Activated T-cell treated with anti-CD3 and anti-CD28 coated beads, Interleukin-2, amount 50 U/mL, for 4 hours (primary cell): Measurements from ENCODE around the gene KRTAP10-1. TPM values are rescaled to one million over a fixed set of nuclear protein-coding genes. Genes with fewer than 3 reads are reported as not detected.

ENCODE experiments used
- ATAC-seq, 2 donors: fragments of 200-7000 bp; cut with Tn5 transposase; one replicate each; pipeline ENCODE4 v1.10.0; 2021
- DNase-seq: peaks from one replicate; pipeline ENCODE4 v3.0.0-alpha.2; 2020
- H3K27me3 Mint-ChIP-seq: one replicate; pipeline ENCODE4 v1.8.0; 2021; ENCODE audit warnings: low read depth, mixed read lengths
- H3K36me3 Mint-ChIP-seq: one replicate; pipeline ENCODE4 v1.8.0; 2022; ENCODE audit warnings: mixed read lengths; ENCODE audit not compliant: insufficient read depth
- H3K4me1 Mint-ChIP-seq: one replicate; pipeline ENCODE4 v1.8.0; 2021; ENCODE audit warnings: low read depth, mixed read lengths
- H3K4me3 Mint-ChIP-seq: one replicate; pipeline ENCODE4 v1.8.0; 2021; ENCODE audit warnings: mild to moderate bottlenecking, moderate library complexity, mixed read lengths
- H3K9me3 Mint-ChIP-seq: one replicate; pipeline ENCODE4 v1.8.0; 2021; ENCODE audit warnings: mixed read lengths
- total RNA-seq, 3 donors: library from RNA; stranded (reverse); gene quantifications; one replicate each; pipeline ENCODE4 v1.2.1, GENCODE V29; 2021

Gene KRTAP10-1
- total RNA-seq, 3 donors from 2014 or later, result not detected

DNA sequence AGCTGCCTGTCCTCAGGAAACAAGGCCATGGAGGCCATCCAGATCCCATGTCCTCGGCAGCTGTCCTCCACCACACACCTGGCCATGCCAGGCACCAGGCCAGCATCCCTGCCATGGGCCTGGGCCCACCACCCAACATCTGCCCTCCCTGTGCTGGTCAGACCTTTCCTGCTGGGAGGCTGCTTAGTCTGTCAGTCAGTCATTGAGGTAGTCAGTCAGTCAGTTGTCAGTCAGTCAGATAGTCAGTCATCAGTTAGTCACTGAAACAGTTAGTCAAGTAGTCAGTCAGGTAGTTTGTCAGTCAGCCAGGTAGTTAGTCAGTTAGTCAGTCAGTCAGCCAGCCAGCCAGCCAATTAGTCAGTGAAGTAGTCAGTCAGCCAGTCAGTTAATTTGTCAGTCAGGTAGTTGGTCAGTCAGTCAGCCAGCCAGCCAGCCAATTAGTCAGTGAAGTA lies 17.2 kb downstream of the KRTAP10-1 start:
- Mint-ChIP-seq H3K4me1 (no peaks in the 10 kb centered on the region), H3K9me3 (no peaks in the 10 kb centered on the region), H3K27me3 (no peaks in the 10 kb centered on the region), H3K36me3 (no peaks in the 10 kb centered on the region), H3K4me3 (no peak overlapping the region)
- ATAC-seq (no peak), DNase-seq (no peak)

DNA sequence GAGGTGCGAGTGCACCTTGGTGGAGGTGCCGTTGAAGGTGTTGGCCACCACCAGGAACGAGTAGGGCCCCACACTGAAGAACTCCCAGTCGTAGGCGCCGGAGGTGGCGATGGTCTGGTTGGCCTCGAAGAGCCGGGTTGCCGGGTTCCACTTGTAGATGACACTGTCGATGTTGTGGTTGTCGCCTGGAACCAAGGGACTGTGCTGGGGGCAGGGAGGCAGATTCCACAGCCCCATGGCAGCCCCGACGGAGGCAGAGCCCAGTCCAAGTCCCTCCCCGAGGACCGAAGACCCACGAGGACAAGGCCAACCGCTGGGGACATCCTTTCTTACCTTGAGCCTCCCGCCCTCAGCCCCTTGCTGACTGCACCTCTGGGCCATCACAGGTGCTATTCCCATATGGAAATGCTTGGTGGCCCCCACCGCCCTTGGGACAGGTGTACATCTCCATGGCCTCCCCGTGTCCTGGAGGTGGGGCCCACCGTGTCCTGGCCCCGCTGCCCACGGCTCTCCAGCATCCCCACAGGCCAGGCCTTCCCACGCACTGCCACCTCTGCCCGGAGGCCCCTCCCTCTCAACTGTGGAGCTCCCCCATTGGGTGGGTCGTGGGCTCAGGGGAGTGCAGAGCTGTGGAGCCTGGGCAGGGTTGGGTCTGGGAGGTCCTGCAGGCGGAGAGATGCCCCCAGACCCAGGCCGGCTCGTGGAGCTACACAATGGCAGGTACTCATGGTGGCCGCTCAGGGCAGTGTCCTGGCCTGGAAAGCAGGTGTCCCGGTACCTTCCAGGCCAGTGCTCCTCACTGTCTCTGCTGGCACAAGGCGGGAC lies 17.9 kb downstream of the KRTAP10-1 start:
- Mint-ChIP-seq H3K9me3 (no peaks in the 10 kb centered on the region), H3K4me1 (no peaks in the 10 kb centered on the region), H3K36me3 (no peaks in the 10 kb centered on the region), H3K4me3 (no peak overlapping the region), H3K27me3 (no peaks in the 10 kb centered on the region)
- no peak for DNase-seq
- no peak for ATAC-seq

DNA sequence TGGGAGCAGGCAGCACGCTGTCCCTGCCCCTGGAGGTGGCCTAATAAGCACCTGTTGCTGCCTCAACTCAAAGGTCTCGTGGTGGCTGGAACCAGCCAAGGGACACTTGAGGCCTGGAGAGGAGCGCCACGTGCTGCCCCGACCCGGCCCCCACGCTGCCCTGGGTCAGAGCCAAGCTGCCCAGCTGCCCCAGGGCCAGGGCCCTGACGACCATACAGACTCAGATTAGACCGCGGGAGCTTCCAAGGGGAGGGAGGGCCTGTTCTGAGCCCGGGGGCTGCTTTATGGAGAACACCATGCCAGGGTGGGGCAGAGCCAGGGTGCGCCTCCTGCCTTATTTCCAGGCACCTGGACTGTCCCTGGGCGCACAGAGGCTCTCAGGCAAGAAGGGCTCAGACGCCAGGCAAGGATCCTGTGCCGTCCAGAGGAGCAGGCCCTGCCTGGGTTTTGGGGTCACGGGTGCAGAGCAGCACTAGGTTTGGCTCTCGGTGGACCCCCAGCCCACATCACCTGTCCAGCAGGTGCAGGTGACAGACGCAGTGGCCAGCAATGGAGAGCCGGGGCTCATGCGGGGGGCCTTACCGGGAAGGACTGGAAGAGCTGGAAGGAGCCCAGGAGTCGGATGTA lies 18.6 kb downstream of the KRTAP10-1 start:
- Mint-ChIP-seq H3K4me3 (no peak overlapping the region), H3K36me3 (no peaks in the 10 kb centered on the region), H3K27me3 (no peaks in the 10 kb centered on the region), H3K4me1 (no peaks in the 10 kb centered on the region), H3K9me3 (no peaks in the 10 kb centered on the region)
- ATAC-seq, result no peak
- no peak for DNase-seq

DNA sequence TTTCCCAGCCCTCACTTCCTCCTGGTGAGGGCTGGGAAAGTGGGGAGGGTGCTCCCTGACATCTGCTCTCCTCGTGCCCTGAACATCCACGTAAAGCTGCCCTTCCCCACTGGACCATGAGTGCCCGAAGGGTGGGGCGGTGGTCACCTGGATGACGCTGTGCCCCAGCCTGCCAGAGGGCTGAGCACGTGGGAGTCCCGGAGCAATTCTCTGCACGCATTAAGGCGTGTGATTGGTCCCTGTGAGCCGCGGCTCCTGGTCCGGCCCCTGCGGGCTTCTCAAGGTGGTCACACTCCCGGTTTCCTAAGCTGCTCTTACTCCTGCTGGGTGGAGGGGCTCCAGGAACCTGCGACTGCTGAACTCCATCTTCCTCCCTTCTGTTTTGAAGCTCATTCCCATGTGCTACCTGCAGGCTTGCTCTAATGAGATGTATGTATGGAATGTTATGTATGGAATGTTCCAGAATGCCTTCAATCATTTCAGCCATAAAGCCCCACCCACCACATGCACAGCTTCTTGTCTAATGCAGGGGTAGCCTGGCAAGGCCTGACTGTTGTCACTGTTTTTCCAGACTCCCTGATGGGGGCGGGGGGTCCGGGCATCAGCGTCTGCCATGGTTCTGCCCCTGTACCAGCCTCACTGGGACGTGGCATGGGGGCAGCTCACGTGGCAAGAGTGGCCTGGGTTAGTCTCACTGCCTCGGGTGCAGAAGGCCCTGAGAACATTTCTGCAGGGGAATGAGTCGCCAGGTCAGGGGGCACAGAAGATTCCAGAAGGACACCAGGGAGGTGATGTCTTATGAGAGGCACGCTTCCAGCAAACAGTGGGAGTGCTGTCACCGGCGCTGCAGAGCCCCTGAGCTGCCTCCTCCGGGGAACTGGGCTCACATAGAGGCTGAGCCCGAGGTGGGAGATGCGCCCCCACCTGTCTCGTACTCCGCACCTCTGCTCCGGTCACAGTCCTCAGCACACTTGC lies 19.4 kb downstream of the KRTAP10-1 start:
- no peak overlapping the region for H3K4me3 Mint-ChIP-seq
- DNase-seq (no peak), ATAC-seq (no peak)
- no peaks in the 10 kb centered on the region for H3K4me1 Mint-ChIP-seq
- no peaks in the 10 kb centered on the region for H3K9me3 Mint-ChIP-seq
- H3K36me3 Mint-ChIP-seq, result no peaks in the 10 kb centered on the region
- H3K27me3 Mint-ChIP-seq, result no peaks in the 10 kb centered on the region

DNA sequence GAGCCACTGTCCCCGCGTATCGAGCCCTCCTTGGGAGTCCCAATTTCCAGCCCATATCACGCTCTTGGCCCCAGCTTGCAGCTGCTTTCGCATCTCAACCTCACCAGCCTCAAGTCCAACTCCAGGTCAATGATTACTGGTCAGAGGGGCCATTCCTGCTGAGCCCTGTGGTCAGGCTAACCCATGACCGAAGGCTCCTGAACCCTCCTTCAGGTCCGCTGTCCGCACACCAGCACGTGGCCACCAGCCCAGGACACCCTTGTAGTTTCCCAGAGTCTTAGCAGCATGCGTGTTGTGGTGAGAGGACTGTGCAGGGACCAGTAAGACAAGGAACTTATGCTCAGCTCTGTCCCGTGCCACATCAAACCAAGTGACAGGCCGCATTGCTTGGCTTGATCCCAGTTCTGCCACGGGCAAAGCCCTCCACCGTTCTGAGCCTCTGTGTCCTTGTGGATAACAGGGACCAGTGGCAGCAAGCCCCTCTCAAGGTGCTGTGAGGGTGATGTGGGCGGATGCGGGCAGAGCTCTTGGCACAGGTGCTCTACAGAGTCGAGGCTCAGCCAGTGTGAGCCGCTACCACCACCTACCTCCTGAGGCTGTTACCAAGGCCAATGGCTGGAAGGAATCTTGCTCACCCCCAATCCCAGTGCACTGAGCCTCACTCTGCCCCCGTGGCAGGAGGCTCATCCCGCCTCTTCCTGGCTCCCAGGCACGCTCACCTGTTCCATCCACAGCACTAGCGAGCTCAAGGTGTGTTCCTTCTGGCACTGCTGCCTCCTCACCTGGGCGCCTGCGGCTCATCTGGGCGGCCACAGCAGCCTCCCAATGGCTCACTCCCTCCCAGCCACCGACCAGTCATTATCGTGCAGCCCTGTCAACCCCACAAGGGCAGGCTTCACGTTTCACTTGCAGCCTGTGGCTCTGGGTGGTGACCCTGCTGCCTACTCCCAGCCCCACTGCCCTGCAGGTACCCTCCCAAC lies 20.4 kb downstream of the KRTAP10-1 start:
- no peaks in the 10 kb centered on the region for H3K4me1 Mint-ChIP-seq
- no peaks in the 10 kb centered on the region for H3K36me3 Mint-ChIP-seq
- no peaks in the 10 kb centered on the region for H3K27me3 Mint-ChIP-seq
- ATAC-seq, result no peak
- DNase-seq, result no peak
- no peak overlapping the region for H3K4me3 Mint-ChIP-seq
- H3K9me3 Mint-ChIP-seq, result no peaks in the 10 kb centered on the region

DNA sequence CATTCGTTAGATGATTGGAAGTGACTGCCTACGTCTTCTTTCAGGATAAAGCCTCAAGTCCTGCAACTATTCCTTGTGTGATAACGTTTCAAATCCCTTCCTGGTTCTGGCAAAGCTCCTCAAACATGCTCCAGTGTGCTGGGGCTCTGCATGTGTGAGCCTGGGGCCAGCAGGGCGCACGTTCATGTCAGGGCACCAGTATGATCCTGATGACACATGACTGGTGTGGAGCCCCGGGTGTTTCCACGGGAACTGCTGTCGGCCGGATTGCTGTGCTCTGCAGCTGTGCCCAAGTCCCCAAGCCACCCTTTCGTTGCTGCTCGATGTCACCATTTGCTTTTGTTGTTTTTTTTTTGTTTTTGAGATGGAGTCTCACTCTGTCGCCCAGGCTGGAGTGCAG lies 21.3 kb downstream of the KRTAP10-1 start:
- no peak for ATAC-seq
- Mint-ChIP-seq H3K4me1 (no peaks in the 10 kb centered on the region), H3K36me3 (no peaks in the 10 kb centered on the region), H3K9me3 (no peaks in the 10 kb centered on the region), H3K27me3 (no peaks in the 10 kb centered on the region), H3K4me3 (no peak overlapping the region)
- DNase-seq, result no peak

DNA sequence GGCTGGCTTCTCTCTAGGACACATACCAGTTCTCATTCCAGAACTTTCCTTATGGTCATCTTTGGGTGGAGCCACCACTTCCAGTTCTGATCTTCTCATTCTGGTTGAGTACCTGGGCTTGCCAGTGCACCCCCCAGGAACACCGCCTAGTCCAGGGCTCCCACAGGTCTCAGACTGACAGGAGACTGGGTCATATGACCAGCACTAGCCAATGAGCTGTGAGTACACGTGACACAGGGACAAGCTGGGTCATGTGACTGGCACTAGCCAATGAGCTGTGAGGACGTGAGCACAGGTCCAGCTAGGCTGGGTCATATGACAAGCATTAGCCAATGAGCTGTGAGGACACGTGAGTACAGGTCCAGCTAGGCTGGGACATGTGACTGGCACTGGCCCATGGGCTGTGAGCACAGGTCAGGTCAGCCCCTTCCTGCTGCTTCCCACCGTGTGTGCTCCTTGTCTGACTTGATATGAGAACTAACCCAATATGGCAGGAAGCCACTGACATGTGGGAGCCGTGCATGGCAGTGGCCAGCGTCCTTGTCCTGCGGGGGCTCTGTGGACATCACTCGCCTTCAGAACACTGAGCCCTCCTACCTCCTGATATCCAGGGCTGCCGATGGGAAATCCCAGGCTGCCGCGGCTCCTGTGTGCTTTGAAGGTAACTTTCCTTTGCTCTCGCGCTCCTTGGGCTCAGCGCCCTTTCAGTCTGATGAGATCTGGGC lies 22.7 kb downstream of the KRTAP10-1 start:
- no peak for DNase-seq
- H3K36me3 Mint-ChIP-seq, result no peaks in the 10 kb centered on the region
- no peaks in the 10 kb centered on the region for H3K9me3 Mint-ChIP-seq
- no peaks in the 10 kb centered on the region for H3K27me3 Mint-ChIP-seq
- H3K4me1 Mint-ChIP-seq, result no peaks in the 10 kb centered on the region
- peak; percentile 54 to 67 for ATAC-seq
- H3K4me3 Mint-ChIP-seq, result no peak overlapping the region

DNA sequence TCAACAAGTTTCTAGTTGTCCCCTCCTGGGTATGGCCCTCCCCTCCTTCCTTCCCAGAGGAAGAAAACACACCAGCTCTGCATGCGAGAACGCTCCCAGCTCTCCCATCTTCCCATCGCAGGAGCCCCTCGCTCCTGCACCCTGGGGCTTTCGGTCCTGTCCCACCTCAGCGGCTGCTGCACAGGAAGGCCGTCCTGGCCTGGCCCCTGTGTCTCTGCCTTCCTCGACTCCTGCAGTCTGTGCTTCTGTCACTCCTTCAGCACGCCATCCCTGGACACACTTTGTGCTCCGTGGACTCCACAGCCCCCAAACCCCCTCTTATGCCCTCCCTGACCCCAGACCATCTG lies 23.2 kb downstream of the KRTAP10-1 start:
- no peak for DNase-seq
- no peaks in the 10 kb centered on the region for H3K4me1 Mint-ChIP-seq
- ATAC-seq, result no peak
- H3K27me3 Mint-ChIP-seq, result no peaks in the 10 kb centered on the region
- no peaks in the 10 kb centered on the region for H3K9me3 Mint-ChIP-seq
- no peaks in the 10 kb centered on the region for H3K36me3 Mint-ChIP-seq
- H3K4me3 Mint-ChIP-seq, result no peak overlapping the region

DNA sequence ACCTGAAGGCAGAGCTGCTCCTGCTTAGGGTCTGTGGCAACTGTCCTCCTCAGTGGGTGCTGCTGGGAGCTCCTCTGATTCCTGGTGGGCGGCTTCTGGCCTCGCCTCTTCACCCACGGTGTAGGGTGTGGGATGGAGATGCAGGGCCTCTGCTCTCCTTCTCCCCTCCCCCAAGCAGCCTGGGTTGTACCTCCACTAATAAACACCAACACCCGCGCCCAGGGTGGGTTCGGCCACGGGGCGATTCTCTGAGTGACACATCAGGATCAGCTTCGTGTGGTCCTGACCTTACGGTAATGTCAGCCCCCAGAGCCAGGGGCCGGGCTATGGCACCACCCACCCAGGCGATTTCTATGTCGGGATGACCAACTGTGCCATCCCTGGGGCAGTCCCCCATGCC lies 23.7 kb downstream of the KRTAP10-1 start:
- DNase-seq, result no peak
- Mint-ChIP-seq H3K4me1 (no peaks in the 10 kb centered on the region), H3K27me3 (no peaks in the 10 kb centered on the region), H3K4me3 (no peak overlapping the region), H3K9me3 (no peaks in the 10 kb centered on the region), H3K36me3 (no peaks in the 10 kb centered on the region)
- ATAC-seq, result no peak

DNA sequence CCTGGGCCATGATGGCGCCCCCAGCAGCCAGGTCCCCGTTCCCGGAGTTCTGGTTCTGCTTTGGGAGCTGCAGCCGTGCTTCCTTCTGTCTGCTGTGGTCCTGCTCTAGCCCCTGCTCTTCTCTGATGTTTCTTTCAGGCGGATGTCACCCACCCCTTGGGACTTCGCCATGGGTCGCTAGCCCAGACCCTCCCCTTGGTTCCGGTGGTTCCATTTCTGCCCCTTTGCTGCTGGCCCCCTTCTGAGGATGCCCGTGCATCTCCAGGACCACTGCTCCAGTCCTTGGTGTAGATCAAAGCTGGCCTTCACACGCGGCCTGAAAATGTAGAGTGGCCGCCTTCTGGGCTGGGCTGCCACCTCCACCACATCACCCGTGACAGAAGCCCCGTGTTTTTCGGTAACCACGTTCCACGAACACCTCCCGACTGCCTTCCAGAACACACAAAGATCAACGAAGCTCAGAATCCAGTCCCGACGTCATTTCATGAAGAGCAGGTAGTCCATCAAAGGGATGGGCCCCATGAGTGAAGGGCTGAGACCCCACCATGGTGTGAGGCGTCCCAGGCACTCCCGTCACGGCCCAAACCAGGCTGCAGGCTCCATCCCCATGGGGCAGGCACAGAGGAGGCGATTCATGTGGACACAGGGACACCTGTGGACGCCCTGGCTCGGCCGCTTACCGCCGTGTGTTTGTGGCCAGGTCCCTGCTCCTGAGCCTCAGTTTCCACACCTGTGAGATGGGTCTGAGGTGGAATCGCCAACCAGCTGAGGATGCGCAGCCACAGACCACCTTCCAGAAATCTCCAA lies 24.4 kb downstream of the KRTAP10-1 start:
- Mint-ChIP-seq H3K36me3 (no peaks in the 10 kb centered on the region), H3K4me1 (no peaks in the 10 kb centered on the region), H3K9me3 (no peaks in the 10 kb centered on the region), H3K4me3 (no peak overlapping the region), H3K27me3 (no peaks in the 10 kb centered on the region)
- DNase-seq (no peak), ATAC-seq (no peak)

DNA sequence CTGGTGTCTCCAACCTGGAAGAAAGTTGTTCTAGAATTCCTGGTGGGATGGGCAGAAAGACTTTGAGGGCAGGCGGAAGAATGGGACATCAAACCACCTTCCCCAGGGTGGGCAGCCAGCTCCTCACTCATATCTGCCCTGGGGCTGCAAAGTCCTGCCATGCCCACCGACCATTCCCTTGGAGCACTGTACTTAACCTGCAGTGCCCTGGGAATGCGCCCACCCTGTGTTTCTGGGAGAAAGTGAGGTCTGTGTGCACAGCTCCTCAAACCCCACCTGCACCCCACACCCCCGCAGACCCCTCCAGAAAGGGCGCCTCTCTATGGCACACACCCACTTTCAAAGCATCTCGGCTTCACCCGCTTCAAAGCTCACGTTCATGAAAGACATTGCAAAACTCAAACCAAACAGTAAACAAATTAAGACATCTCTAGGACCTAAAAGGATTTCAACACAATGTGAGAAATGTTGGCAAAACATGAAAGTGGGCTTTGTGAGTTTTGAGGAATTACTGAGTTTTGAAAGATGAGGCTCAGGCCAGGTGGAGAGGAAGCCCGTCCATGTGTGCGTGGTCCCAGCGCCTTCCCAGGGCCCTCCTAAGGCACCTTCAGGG lies 25.1 kb downstream of the KRTAP10-1 start:
- H3K4me1 Mint-ChIP-seq, result no peaks in the 10 kb centered on the region

DNA sequence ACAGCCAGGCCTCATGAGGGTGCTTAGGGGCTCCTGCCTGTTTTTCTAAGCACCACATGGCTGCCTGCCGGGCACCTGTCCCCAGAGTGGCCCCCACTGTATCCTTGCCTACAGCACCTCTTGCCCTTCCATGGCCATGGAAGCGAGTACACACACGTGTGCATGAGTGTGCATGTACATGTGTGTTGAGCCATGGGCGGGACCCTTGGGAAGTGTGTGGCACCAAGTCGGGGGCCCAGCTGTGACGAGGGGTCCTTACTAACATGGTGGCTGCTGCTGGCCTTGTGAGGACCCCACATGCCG lies 25.8 kb downstream of the KRTAP10-1 start:
- Mint-ChIP-seq H3K4me1 (no peaks in the 10 kb centered on the region), H3K4me3 (no peak overlapping the region), H3K9me3 (no peaks in the 10 kb centered on the region), H3K36me3 (no peaks in the 10 kb centered on the region), H3K27me3 (no peaks in the 10 kb centered on the region)
- ATAC-seq, result no peak
- no peak for DNase-seq

More for the DNA sequence above, 25.1 kb downstream of the KRTAP10-1 start:
- Mint-ChIP-seq H3K9me3 (no peaks in the 10 kb centered on the region), H3K36me3 (no peaks in the 10 kb centered on the region), H3K4me3 (no peak overlapping the region), H3K27me3 (no peaks in the 10 kb centered on the region)
- ATAC-seq, result no peak
- no peak for DNase-seq
